Kidney epithelial cell (primary cell): ENCODE measurements around the gene ZNF181. TPM values are rescaled to one million over a fixed set of nuclear protein-coding genes. Genes with fewer than 3 reads are reported as not detected.

Experiments
- DNase-seq: peaks from one replicate; pipeline ENCODE4 v3.0.0-alpha.2; 2010; ENCODE audit warnings: low read depth
- H3K27me3 ChIP-seq: 2 replicates; pipeline ENCODE4 v1.6.0; 2011; ENCODE audit warnings: low read length; ENCODE audit not compliant: control insufficient read depth, insufficient read depth
- H3K36me3 ChIP-seq: 2 replicates; pipeline ENCODE4 v1.5.1; 2011; ENCODE audit warnings: low read length; ENCODE audit not compliant: control insufficient read depth, insufficient read depth
- H3K4me3 ChIP-seq: 2 replicates; pipeline ENCODE4 v1.5.1; 2011; ENCODE audit warnings: low read depth, mild to moderate bottlenecking, control low read depth, low read length
- total RNA-seq: library from RNA; depleted of rRNA; stranded (reverse); fragments of >200 nt; gene quantifications from 2 replicates; pipeline ENCODE4 v1.2.3, GENCODE V29; 2015
- TF ChIP-seq, protein P1 (sequence below): IDR thresholded peaks from 2 replicates; pipeline ENCODE4 v1.5.1; 2011; ENCODE audit warnings: mild to moderate bottlenecking, moderate library complexity, low read length, control low read depth, inconsistent platforms; ENCODE audit not compliant: insufficient read depth, poor library complexity, severe bottlenecking

ZNF181 gene
- total RNA-seq, 1 donor from 2014 or later, result 21.1 TPM

DNA sequence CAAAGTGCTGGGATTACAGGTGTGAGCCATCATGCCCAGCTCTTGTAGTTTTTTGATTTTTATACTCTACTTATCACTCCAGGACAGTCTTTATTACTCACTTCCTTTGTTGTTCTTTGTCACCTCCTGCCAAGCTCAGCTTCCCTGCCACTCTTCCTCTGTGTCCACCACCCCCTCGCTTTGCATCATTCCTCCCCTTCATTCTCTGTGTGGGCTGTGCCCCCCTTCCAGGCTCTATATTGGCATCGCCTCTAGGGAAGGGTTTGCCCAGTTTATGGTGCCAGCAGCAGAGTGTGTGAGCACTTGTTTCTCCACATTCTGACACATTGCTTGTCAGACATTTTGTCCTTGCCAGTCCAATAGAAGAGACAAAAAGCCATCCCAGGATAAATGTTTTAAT lies 41.5 kb upstream of the ZNF181 start:
- H3K27me3 ChIP-seq, result no peaks in the 10 kb centered on the region
- no peak overlapping the region for H3K4me3 ChIP-seq
- no peak for DNase-seq
- TF ChIP-seq, protein P1, sequence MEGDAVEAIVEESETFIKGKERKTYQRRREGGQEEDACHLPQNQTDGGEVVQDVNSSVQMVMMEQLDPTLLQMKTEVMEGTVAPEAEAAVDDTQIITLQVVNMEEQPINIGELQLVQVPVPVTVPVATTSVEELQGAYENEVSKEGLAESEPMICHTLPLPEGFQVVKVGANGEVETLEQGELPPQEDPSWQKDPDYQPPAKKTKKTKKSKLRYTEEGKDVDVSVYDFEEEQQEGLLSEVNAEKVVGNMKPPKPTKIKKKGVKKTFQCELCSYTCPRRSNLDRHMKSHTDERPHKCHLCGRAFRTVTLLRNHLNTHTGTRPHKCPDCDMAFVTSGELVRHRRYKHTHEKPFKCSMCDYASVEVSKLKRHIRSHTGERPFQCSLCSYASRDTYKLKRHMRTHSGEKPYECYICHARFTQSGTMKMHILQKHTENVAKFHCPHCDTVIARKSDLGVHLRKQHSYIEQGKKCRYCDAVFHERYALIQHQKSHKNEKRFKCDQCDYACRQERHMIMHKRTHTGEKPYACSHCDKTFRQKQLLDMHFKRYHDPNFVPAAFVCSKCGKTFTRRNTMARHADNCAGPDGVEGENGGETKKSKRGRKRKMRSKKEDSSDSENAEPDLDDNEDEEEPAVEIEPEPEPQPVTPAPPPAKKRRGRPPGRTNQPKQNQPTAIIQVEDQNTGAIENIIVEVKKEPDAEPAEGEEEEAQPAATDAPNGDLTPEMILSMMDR, result no peak
- H3K36me3 ChIP-seq, result no peaks in the 10 kb centered on the region

DNA sequence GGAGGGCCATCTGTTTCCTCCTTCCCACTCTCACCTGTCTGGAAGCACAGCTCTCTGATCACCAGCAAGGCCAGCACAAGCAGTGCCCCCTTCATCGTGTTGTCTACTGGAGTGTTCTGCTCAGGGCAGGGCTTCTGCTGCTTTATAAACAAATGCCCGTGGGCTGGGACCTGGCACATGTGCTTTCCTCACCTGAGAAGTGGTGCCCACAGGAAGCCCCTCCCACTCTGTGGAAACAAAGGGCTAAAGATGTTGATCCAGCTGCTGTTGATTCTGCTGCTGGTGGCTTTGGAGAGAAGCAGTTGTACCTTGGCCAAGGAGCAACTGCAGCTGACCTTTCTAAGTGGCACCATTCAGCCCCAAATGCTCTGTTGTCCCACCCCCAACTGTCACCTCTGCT lies 26.4 kb upstream of the ZNF181 start:
- no peaks in the 10 kb centered on the region for H3K36me3 ChIP-seq
- no peak for DNase-seq

DNA sequence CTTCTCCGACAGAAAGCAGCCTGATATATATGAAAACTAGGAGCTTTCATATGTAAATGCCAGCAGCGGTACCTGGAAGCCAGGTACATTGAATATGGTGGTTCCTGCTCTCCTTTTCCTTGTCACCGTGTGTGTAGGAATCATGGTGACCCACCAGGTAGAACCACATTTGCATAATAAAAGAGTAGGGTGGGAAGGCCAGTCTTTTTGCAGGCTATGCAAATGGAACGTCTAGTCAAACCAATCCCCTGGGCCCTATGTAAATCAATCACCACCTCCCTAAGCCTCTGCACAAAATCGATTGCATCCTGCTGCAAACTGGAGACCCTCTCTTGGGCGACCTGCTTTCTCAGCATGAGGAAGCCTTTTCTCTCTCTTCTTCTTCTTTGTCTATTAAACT lies 22.2 kb upstream of the ZNF181 start:
- Histone ChIP-seq H3K4me3 (no peak overlapping the region), H3K36me3 (no peaks in the 10 kb centered on the region), H3K27me3 (no peaks in the 10 kb centered on the region)
- TF ChIP-seq, protein P1, result no peak
- DNase-seq, result no peak

More for the DNA sequence above, 26.4 kb upstream of the ZNF181 start:
- TF ChIP-seq, protein P1, result no peak
- Histone ChIP-seq H3K27me3 (no peaks in the 10 kb centered on the region), H3K4me3 (no peak overlapping the region)

DNA sequence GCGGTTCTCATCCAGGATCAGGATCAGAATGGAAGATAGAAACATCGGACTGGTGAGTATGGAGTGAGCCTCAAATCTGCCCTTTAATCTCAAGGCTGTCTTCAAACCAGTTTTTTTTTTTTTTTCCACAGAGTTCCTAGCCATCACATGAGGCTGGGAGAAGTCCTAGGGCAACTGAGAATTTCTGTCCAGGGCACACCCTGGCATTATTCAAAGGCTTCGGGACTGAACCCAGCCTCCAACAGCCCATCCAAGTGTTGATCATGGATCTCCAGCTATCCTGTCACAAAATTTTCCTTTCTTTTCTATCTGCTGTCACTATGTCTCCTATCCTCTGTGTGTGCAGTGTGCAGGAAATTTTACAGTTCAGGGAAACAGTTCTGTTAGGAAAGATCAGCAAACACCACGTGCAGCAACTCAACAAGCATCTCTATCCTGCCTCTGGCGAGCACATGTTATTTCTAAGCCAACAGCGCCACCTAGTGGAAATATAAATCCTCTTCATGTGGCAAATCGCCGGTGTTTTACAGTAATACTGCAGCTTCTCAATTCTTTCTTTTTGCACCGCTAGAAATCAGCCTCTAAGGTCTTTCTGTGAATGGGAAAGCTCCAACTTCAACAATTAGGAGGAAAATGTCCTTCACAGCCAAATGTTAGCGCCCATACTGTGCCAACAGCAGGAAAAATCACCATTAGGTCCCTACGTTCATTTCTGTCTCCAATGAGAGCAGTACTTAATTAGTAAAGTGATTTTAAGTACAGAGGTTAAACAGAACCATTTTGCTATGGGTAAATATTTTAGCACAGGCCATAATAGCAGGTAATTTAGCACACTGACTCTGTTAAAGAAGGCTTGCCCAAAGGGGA lies 21.4 kb upstream of the ZNF181 start:
- Histone ChIP-seq H3K36me3 (no peaks in the 10 kb centered on the region), H3K4me3 (no peak overlapping the region), H3K27me3 (no peaks in the 10 kb centered on the region)
- TF ChIP-seq, protein P1, result peak; percentile 49
- no peak for DNase-seq

DNA sequence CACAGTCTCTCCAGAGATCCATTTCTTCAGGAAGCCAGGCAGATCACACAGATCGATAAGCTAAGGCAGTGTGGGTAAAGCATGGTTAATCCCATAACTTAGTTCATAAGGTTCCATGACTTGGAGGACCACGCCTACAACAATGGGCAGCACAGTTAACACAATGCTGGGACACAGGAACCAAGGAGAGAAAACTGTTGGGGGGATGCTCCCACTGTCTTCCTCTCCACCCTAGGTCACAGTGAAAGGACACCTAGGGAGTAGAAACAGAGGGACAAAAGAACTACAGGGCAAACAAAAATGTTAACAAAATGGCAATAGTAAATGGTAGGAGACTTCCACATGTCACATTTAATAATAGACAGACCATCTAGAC lies 20.8 kb upstream of the ZNF181 start:
- Histone ChIP-seq H3K27me3 (no peaks in the 10 kb centered on the region), H3K36me3 (no peaks in the 10 kb centered on the region), H3K4me3 (no peak overlapping the region)
- TF ChIP-seq, protein P1, result no peak
- DNase-seq, result no peak

DNA sequence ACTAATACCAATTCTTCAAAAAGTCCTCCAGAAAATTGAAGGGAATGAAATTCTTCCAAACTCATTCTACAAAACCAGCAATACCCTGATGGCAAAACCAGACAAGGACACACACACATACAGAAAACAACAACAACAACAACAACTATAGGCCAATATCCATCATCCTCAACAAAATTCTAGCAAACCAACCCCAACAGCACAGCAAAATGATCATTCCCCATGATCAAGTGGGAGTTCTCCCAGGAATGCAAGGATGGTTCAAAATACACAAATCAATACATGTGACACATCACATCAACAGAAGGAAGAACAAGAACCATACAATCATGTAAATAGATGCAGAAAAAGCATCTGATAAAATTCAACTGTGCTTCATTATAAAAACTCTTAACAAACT lies 18.7 kb upstream of the ZNF181 start:
- no peak for DNase-seq
- TF ChIP-seq, protein P1, result no peak
- Histone ChIP-seq H3K36me3 (no peaks in the 10 kb centered on the region), H3K4me3 (no peak overlapping the region), H3K27me3 (no peaks in the 10 kb centered on the region)
